HUES48 (cell line): ENCODE results near the gene NKAIN2.
"Not testable (repeated sequence)": the region's sequence is repeated elsewhere in the genome, so short reads cannot be mapped to it uniquely, and the experiment has no call there.

Experiments
- H3K27ac ChIP-seq: one replicate; pipeline ENCODE4 v1.7.0; 2013; ENCODE audit warnings: low read depth, low read length, inconsistent platforms
- H3K27me3 ChIP-seq: 2 replicates; pipeline ENCODE4 v1.6.1; 2013; ENCODE audit warnings: mild to moderate bottlenecking, low read length; ENCODE audit not compliant: control insufficient read depth, insufficient read depth
- H3K36me3 ChIP-seq: 2 replicates; pipeline ENCODE4 v1.6.1; 2013; ENCODE audit warnings: low read length; ENCODE audit not compliant: control insufficient read depth, insufficient read depth
- H3K4me1 ChIP-seq: 2 replicates; pipeline ENCODE4 v1.6.1; 2013; ENCODE audit warnings: mild to moderate bottlenecking, low read length; ENCODE audit not compliant: control insufficient read depth, insufficient read depth
- H3K4me3 ChIP-seq: 2 replicates; pipeline ENCODE4 v1.5.1; 2013; ENCODE audit warnings: mild to moderate bottlenecking, low read depth, low read length
- H3K9ac ChIP-seq: 2 replicates; pipeline ENCODE4 v1.6.1; 2013; ENCODE audit warnings: mild to moderate bottlenecking, low read depth, low read length, moderate library complexity
- H3K9me3 ChIP-seq: 2 replicates; pipeline ENCODE4 v1.6.1; 2013; ENCODE audit warnings: low read length; ENCODE audit not compliant: control insufficient read depth, insufficient read depth

The NKAIN2 gene

DNA sequence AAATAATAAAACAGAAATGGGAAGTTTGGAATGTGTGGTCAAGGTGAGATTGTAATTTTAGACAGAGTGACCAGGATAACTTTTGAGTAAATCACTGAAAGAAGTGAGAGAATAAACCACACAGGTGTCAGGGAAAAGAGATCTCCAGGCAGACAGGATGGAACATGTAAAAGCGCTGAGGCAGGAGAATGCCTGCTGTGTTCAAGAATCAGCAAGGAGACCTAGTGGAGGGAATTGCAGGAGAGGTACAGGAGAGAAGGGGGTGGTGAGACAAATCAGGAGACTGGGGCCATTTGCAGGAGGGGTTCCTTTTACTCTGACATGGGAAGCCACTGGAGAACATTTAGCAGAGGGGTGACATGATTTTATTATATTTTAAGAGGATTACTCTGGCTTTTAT, 456.7 kb downstream of the NKAIN2 start:
- Histone ChIP-seq H3K36me3 (no peaks in the 10 kb centered on the region), H3K27me3 (no peaks in the 10 kb centered on the region)

DNA sequence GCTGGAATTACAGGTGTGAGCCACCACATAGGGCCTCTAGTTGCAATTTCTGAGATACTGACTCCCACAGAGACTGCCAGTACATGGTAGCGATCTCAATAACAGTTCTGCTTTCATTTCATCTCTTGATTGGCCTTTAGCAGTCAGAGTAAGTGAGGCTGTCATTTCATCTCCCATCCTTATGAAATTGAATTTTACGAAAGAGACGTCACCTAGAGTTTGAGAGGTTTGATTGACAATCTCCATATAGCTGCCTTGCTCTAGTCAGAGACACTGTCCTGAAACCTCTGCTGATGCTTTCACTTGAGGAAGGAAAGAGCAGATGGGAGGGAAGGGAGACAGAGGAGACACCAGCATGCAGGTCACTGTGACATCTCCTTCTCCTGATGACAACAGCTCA, 466.1 kb downstream of the NKAIN2 start:
- no peak overlapping the region for H3K27ac ChIP-seq
- H3K4me1 ChIP-seq, result no peaks in the 10 kb centered on the region
- H3K9ac ChIP-seq, result no peak overlapping the region
- no peaks in the 10 kb centered on the region for H3K27me3 ChIP-seq
- peaks cover 4% of the 10 kb centered on the region; the same call in 1 of the 2 replicates for H3K9me3 ChIP-seq
- no peak overlapping the region for H3K4me3 ChIP-seq
- H3K36me3 ChIP-seq, result no peaks in the 10 kb centered on the region

More for the DNA sequence above, 456.7 kb downstream of the NKAIN2 start:
- Histone ChIP-seq H3K9ac (no peak overlapping the region), H3K9me3 (no peaks in the 10 kb centered on the region), H3K4me1 (peaks cover 4% of the 10 kb centered on the region; the same call in 1 of the 2 replicates), H3K4me3 (no peak overlapping the region), H3K27ac (no peak overlapping the region)

DNA sequence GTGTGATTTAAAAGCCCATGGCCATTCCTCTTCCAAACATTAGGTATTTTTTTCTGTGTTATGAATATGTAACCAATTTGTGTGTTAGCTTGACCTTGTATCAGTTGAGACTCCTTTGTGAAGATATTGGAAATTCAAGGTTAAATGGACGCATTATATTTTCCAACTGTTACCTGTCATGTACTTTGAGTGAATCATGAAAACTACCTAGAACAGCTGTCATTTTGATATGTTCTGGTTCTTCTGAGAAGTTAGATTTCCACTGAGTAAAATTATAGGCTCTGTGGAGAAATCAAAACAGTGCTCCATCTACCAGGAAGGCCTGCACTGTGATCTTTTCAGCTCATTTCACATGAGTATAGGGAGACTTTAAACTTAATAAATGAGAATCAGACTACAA, 470.0 kb downstream of the NKAIN2 start:
- H3K9ac ChIP-seq, result no peak overlapping the region
- no peak overlapping the region for H3K4me3 ChIP-seq
- no peaks in the 10 kb centered on the region for H3K27me3 ChIP-seq
- no peaks in the 10 kb centered on the region for H3K36me3 ChIP-seq
- H3K27ac ChIP-seq, result no peak overlapping the region
- H3K9me3 ChIP-seq, result peaks cover 4% of the 10 kb centered on the region; the same call in 1 of the 2 replicates
- H3K4me1 ChIP-seq, result no peaks in the 10 kb centered on the region

DNA sequence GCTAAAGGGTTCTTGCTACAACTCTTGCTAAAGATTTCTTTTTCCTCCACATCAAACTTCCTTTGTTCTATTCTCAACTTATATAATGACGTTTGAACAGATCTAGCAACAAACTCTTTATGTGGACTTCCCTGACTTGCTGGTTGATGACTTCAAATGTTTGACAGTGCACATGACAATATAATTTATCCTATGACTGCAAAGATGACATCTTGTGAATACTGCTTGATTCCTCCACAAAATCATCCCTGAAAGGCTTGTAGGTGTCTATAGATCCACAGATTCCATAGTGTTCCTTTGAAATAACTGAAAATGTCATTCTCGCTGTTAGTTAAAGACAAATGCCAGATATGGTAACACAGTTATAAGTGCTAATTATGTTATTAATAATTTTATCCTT, 478.9 kb downstream of the NKAIN2 start:
- Histone ChIP-seq H3K27ac (no peak overlapping the region), H3K4me1 (no peaks in the 10 kb centered on the region), H3K9me3 (no peaks in the 10 kb centered on the region), H3K9ac (no peak overlapping the region), H3K36me3 (no peaks in the 10 kb centered on the region), H3K4me3 (no peak overlapping the region), H3K27me3 (no peaks in the 10 kb centered on the region)

DNA sequence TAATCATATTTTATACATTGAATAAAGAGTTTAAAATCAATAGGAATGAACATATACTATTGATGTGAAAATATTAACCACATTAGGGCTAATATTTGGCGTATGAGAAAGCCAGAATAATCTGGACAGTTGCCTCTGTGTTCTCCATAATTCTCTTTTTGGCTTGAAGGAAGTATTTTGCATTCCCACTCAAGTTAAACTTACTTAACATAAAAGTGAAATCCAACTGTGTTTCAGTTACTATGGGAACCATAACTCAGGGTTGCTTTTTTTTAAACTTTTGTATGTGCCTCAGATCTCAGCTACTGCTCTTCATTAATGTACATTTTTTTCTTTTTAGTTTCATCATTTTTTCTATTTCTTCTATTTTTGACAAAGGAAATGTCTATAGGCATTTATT, 479.8 kb downstream of the NKAIN2 start:
- H3K27ac ChIP-seq, result no peak overlapping the region
- no peak overlapping the region for H3K9ac ChIP-seq
- H3K36me3 ChIP-seq, result no peaks in the 10 kb centered on the region
- H3K9me3 ChIP-seq, result no peaks in the 10 kb centered on the region
- H3K4me1 ChIP-seq, result no peaks in the 10 kb centered on the region
- no peaks in the 10 kb centered on the region for H3K27me3 ChIP-seq
- no peak overlapping the region for H3K4me3 ChIP-seq

DNA sequence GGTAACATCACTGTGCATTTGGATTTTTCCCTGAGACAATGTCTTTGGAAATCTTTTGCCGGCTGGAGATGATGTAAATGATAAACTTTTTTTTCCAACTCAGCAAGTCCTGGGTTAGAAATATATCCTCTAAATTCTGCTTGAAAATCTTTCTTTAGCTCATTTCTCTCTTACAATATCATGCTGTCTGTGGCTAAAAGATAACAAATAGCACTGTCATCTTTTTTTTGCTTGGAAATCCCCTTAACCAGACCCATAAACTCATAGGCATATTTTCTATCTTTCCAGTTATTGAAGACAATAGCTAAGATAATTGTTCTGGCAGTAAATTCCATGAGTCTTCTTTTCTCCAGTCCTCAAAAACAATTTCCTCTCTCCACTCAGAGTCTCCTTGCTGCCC, 481.5 kb downstream of the NKAIN2 start:
- no peak overlapping the region for H3K27ac ChIP-seq
- H3K27me3 ChIP-seq, result no peaks in the 10 kb centered on the region
- H3K4me3 ChIP-seq, result no peak overlapping the region
- H3K4me1 ChIP-seq, result no peaks in the 10 kb centered on the region
- H3K9me3 ChIP-seq, result no peaks in the 10 kb centered on the region
- no peaks in the 10 kb centered on the region for H3K36me3 ChIP-seq
- no peak overlapping the region for H3K9ac ChIP-seq

DNA sequence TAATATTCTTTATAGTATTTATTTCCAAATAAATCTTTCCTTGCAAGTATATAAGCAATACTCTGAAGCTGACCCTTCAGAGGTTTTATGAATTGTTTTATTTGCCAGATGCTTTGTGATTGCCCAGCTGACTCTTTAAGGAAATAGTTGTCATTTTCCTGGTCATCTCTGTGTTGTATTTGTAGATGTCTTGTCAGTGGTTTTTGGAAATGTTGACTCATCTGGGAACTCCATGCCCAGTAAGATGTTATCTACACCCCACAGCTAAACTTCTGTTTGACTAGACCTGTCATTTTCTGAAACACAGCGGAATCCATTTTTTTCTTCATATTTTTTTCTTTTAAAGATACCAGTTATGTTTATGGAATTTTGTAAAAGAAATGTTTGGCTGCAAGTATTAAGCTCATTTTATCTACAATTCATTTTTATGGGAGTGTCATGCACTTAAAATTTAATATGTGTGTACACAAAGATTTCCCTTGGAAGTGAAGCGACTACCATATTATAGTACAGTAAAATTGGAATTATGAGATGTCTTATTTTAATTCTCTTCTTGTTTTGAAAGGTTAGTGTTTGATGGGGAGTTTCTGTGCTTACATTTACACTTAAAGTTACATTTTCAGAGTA, 491.0 kb downstream of the NKAIN2 start:
- no peaks in the 10 kb centered on the region for H3K27me3 ChIP-seq
- no peak overlapping the region for H3K4me3 ChIP-seq
- H3K27ac ChIP-seq, result no peak overlapping the region
- no peak overlapping the region for H3K9ac ChIP-seq
- H3K9me3 ChIP-seq, result no peaks in the 10 kb centered on the region
- no peaks in the 10 kb centered on the region for H3K4me1 ChIP-seq
- H3K36me3 ChIP-seq, result no peaks in the 10 kb centered on the region

DNA sequence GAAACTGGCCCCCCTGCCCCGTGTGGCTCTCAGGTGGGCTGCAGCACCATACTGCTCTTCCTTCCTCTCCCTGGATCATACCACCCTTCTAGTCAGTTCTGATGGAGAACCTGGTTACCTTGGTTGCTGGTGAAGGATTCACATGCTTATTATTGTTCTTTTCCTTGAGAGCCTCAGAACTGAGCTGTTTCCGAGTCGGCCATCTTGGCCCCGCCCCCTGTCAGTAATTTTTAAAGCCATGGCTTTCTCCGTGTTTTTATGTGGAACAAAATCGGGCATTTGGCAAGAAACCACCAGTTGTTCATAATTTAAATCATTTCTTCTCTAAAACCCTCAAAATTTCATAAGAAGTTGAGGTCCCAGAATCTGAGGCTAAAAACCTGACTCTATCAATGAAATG, 493.8 kb downstream of the NKAIN2 start:
- no peak overlapping the region for H3K4me3 ChIP-seq
- H3K4me1 ChIP-seq, result no peaks in the 10 kb centered on the region
- H3K27me3 ChIP-seq, result no peaks in the 10 kb centered on the region
- H3K9ac ChIP-seq, result no peak overlapping the region
- H3K27ac ChIP-seq, result no peak overlapping the region
- H3K36me3 ChIP-seq, result no peaks in the 10 kb centered on the region
- peaks cover 12% of the 10 kb centered on the region for H3K9me3 ChIP-seq

DNA sequence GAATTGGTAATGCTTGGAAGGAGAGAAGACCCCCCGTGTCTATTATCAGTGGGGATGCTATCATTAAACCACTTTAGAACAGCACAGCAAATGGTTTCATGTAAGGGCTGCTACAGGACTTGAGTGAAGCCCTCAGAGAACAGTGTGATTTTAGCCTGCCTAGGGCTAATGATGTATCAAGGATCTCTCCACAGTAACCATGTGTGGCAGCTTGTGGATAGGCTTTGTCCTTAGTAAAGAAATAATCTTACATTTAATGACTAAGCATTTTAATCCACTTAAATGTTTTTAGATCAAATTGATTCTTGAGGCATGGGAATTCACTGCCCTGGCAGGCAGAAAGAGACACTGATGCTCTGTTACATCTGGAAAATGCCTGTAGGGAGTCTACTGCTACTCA, 495.1 kb downstream of the NKAIN2 start:
- H3K4me1 ChIP-seq, result no peaks in the 10 kb centered on the region
- no peaks in the 10 kb centered on the region for H3K36me3 ChIP-seq
- no peaks in the 10 kb centered on the region for H3K27me3 ChIP-seq
- no peak overlapping the region for H3K9ac ChIP-seq
- no peak overlapping the region for H3K4me3 ChIP-seq
- H3K27ac ChIP-seq, result no peak overlapping the region
- H3K9me3 ChIP-seq, result peaks cover 12% of the 10 kb centered on the region

DNA sequence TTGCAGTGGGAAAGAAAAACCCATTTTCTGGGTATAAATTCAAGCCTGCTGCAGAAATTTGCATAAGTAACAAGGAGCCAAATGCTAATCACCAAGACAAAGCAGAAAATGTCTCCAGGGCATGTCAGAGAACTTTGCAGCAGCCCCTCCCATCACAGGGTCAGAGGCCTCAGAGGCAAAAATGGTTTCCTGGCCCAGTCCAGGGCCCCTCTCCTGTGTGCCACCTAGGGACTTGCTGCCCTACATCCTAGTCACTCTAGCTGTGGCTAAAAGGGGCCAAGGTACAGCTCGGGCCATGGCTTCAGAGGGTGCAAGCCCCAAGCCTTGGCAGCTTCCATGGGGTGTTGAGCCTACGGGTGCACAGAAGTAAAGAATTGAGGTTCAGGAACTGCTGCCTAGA, 497.2 kb downstream of the NKAIN2 start:
- H3K36me3 ChIP-seq, H3K27ac ChIP-seq, H3K4me3 ChIP-seq, H3K4me1 ChIP-seq, H3K27me3 ChIP-seq, H3K9ac ChIP-seq: not testable (repeated sequence)
- H3K9me3 ChIP-seq, result peaks cover 12% of the 10 kb centered on the region

DNA sequence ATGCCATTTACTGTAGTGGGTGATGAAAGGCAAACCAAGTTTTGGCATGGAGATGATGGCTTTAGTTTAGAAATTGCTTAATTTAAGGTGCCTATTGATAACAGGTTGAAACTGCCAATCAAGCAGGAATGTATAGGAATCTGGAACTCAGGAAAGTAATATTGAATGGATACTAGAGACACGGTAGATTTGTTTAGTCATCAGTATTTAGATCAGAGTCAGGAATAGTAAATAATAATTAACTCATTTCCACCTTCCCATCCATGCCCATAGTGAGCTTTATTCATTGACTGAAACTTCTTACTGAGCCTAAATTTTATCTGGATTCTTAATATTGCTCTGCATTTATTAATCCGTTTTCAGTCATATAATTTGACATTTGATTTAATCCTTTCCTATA, 500.3 kb downstream of the NKAIN2 start:
- Histone ChIP-seq H3K9me3 (peaks cover 12% of the 10 kb centered on the region), H3K27me3 (no peaks in the 10 kb centered on the region), H3K36me3 (no peaks in the 10 kb centered on the region)

DNA sequence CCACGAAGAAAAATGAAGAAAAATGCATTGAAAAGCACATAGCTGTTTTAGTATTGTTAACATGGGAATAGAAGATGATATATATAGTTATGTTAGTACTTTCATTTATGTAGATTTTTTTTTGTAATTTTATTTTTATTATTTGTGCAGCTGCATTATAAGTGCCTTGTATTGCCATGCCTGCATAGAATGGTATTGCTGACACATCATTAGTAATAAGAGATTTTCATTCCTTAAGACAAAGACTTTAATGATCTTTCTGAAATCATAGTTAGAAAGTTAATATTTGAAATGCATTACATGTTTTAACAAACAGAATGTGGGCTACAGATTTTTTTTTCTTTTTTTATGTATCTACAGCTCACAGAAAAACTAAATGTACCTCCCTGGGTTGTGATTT, 506.5 kb downstream of the NKAIN2 start:
- Histone ChIP-seq H3K4me3 (no peak overlapping the region), H3K36me3 (no peaks in the 10 kb centered on the region), H3K4me1 (peaks cover 7% of the 10 kb centered on the region), H3K9me3 (no peaks in the 10 kb centered on the region), H3K9ac (no peak overlapping the region), H3K27me3 (no peaks in the 10 kb centered on the region), H3K27ac (no peak overlapping the region)

More for the DNA sequence above, 500.3 kb downstream of the NKAIN2 start:
- Histone ChIP-seq H3K27ac (no peak overlapping the region), H3K4me3 (no peak overlapping the region), H3K4me1 (peaks cover 7% of the 10 kb centered on the region), H3K9ac (no peak overlapping the region)
